ENCODE results near the gene PIGZ. TPM values are rescaled to one million over a fixed set of nuclear protein-coding genes. Genes with fewer than 3 reads are reported as not detected.

Gene PIGZ
- total and polyA plus RNA-seq, 9 of the 15 experiments (the other 6 are each of a cell fraction or from before 2014, with no cell fraction given), result 0.15 to 1.8 (median 0.76) TPM

- in situ Hi-C loops (cut with MboI) (loop anchor here (25.0 kb wide), 1 partner anchor 516 kb away; no protein-coding TSS in a partner anchor), intact Hi-C loops (cut with micrococcal nuclease) (no loop called here)
- WGBS (ENCODE audit: insufficient coverage, low coverage, missing lambda C conversion rate), result 59% methylated on average over 14 of the region's 14 CpGs
- BruUV-seq (replicated peaks), result no TSS peak
- H3K79me2 ChIP-seq (ENCODE audit: control insufficient read depth, insufficient read depth, low read length), result no peaks in the 10 kb centered on the region
- DNase-seq (ENCODE audit: extremely low read depth in 1 of 4, low spot score in 3 of 4) (no peak), ATAC-seq (no peak), FAIRE-seq (no peak)
- peaks cover 0 to 23% of the 10 kb centered on the region in 2 experiments; a peak in 2 of 5 replicates for H3K4me1 ChIP-seq (replicated peaks in 1 of 2; ENCODE audit: control insufficient read depth in 2 of 2, insufficient read depth in 2 of 2, low read length in 2 of 2)
- no peak overlapping the region for H2AFZ ChIP-seq (ENCODE audit: low read depth, low read length)
- no peaks in the 10 kb centered on the region for H3K36me3 ChIP-seq (ENCODE audit: control insufficient read depth, insufficient read depth, low read length)
- H3K4me2 ChIP-seq (ENCODE audit: insufficient read depth, low read length), result no peak overlapping the region
- H3K9me3 ChIP-seq (replicated peaks; ENCODE audit: control insufficient read depth, insufficient read depth, low read depth, low read length), result no peaks in the 10 kb centered on the region
- no peaks in the 10 kb centered on the region for H4K20me1 ChIP-seq (replicated peaks; ENCODE audit: control insufficient read depth, insufficient read depth, low read length)
- ChIA-PET POLR2A (interaction anchor here (0.6 kb wide), 1 partner anchor 667 kb away, joined by 4 read pairs; no protein-coding TSS in a partner anchor), CTCF (ENCODE audit: low intra/inter-chr PET ratio) (no interaction called here)
- H3K9ac ChIP-seq (ENCODE audit: insufficient read depth in 1 of 2, low read depth in 2 of 2, low read length in 2 of 2), result no peak overlapping the region
- no peak overlapping the region for H3K27ac ChIP-seq (ENCODE audit: extremely low read depth, low read depth, low read length)
- H3K4me3 ChIP-seq, result no peak overlapping the region
- TF ChIP-seq SMAD4 (CRISPR knock-in tag; conservative IDR thresholded peaks at IDR 0.05), result no peak
- no peak for TF ChIP-seq RFX1 (IDR thresholded peaks at IDR 0.05)
- TF ChIP-seq ZBTB2 (IDR thresholded peaks at IDR 0.05), result no peak
- TF ChIP-seq GTF3C2 (IDR thresholded peaks at IDR 0.05; ENCODE audit: borderline replicate concordance, extremely low read depth, insufficient read length), result no peak
- TF ChIP-seq HMGXB4 (CRISPR knock-in tag; IDR thresholded peaks at IDR 0.05), result no peak
- TF ChIP-seq IRF1 (CRISPR knock-in tag; IDR thresholded peaks at IDR 0.05; ENCODE audit: borderline replicate concordance), result no peak
- TF ChIP-seq HNRNPLL (IDR thresholded peaks at IDR 0.05; ENCODE audit: low read depth, low read length, poor library complexity, severe bottlenecking), result no peak
- TF ChIP-seq FOXJ2 (tag; IDR thresholded peaks at IDR 0.05), result no peak
- TF ChIP-seq EGR1 (conservative IDR thresholded peaks at IDR 0.05), result no peak
- no peak for TF ChIP-seq ZFP91 (CRISPR knock-in tag; IDR thresholded peaks at IDR 0.05)
- no peak for TF ChIP-seq ZBTB1 (CRISPR knock-in tag; IDR thresholded peaks at IDR 0.05; ENCODE audit: borderline replicate concordance, low read depth)
- H3K9me1 ChIP-seq (ENCODE audit: control insufficient read depth, insufficient read depth, low read length), result no peaks in the 10 kb centered on the region
- H3K27me3 ChIP-seq (ENCODE audit: control insufficient read depth in 2 of 2, insufficient read depth in 2 of 2, low read length in 2 of 2), result no peaks in the 10 kb centered on the region
Observed at GRCh38 chr3:196995646-196996355, 27.2 kb upstream of the PIGZ start.
